ENCODE results near the gene PDHB. TPM values are rescaled to one million over a fixed set of nuclear protein-coding genes. Genes with fewer than 3 reads are reported as not detected.

The PDHB gene
- total and polyA plus RNA-seq, 10 of the 15 experiments (the other 5 are each of a cell fraction or from before 2014, with no cell fraction given), result 62.9 to 224 (median 93.2) TPM

- in situ Hi-C loops (cut with MboI), result no loop called here
- WGBS (ENCODE audit: insufficient coverage, insufficient replicate concordance, low lambda C conversion rate, missing lambda C conversion rate), result 37% methylated on average over 7 of the region's 7 CpGs
- CTCF ChIA-PET, result interaction anchor here (0.7 to 2.5 kb wide), 11 partner anchors 11 to 254 kb away, joined by 3 to 15 read pairs (median 3); partner anchors contain the start of genes HTD2, KCTD6 and RPP14
Observed at GRCh38 chr3:58421004-58421403, 12.6 kb downstream of the PDHB start.

More at GRCh38 chr3:58421004-58421403, 12.6 kb downstream of the PDHB start:
- ChIA-PET RAD21 (ENCODE audit: unreplicated experiment) (interaction anchor here (1.5 to 4.1 kb wide), 4 partner anchors 9 to 100 kb away, joined by 3 to 16 read pairs (median 5); no protein-coding TSS in a partner anchor), POLR2A (interaction anchor here (0.8 to 1.6 kb wide), 3 partner anchors 9 to 115 kb away, joined by 3 to 7 read pairs (median 4); no protein-coding TSS in a partner anchor), SMC1A (ENCODE audit: uncharacterized antibody, unreplicated experiment) (interaction anchor here (1.1 to 7.5 kb wide), 5 partner anchors 9 to 84 kb away, joined by 3 to 81 read pairs (median 4); partner anchors contain the start of gene PXK)
- H3K9me3 ChIP-seq (replicated peaks; ENCODE audit: control insufficient read depth, insufficient read depth, low read length), result no peaks in the 10 kb centered on the region
- no peaks in the 10 kb centered on the region for H4K20me1 ChIP-seq (ENCODE audit: control insufficient read depth, insufficient read depth)
- H3K4me1 ChIP-seq (ENCODE audit: control insufficient read depth, insufficient read depth, low read length), result peaks cover 24% of the 10 kb centered on the region
- no peak overlapping the region for H3K9ac ChIP-seq (ENCODE audit: control insufficient read depth, insufficient read depth, low read length)
- H3K79me2 ChIP-seq (ENCODE audit: control insufficient read depth, insufficient read depth, low read length), result no peaks in the 10 kb centered on the region
- intact Hi-C loops (cut with micrococcal nuclease; ENCODE audit: unreplicated experiment), result no loop called here
- no peak overlapping the region for H2AFZ ChIP-seq (ENCODE audit: control insufficient read depth, low read depth, low read length)
- no peak for TF ChIP-seq NKRF (conservative IDR thresholded peaks at IDR 0.05)
- TF ChIP-seq YY1 (IDR thresholded peaks at IDR 0.05; ENCODE audit: low read depth, low read length), result no peak
- no peak for TF ChIP-seq WRNIP1 (IDR thresholded peaks at IDR 0.05; ENCODE audit: borderline replicate concordance, low read depth, low read length)
- TF ChIP-seq RUNX3 (IDR thresholded peaks at IDR 0.05; ENCODE audit: low read length), result peak; percentile 67
- DNase-seq (ENCODE audit: low read depth, low spot score) (no peak), ATAC-seq (peak; percentile 49), FAIRE-seq (no peak)
- H3K36me3 ChIP-seq (ENCODE audit: control insufficient read depth in 2 of 2, insufficient read depth in 2 of 2, low read length in 1 of 2), result peaks cover 4 to 17% of the 10 kb centered on the region in 2 experiments; a peak in 2 of 4 replicates
- BruUV-seq (replicated peaks), result no TSS peak
- no peak overlapping the region for H3K4me3 ChIP-seq
- H3K4me2 ChIP-seq (ENCODE audit: control insufficient read depth, insufficient read depth), result peak overlapping the region; percentile 59
- no peak overlapping the region; the same call in 1 of the 2 replicates for H3K27ac ChIP-seq (ENCODE audit: control insufficient read depth, insufficient read depth)
- H3K27me3 ChIP-seq (replicated peaks in 1 of 2; ENCODE audit: control insufficient read depth in 2 of 2, insufficient read depth in 2 of 2, low read length in 1 of 2), result no peaks in the 10 kb centered on the region

All from GM12878 (cell line).